K562 (cell line): ENCODE measurements around the gene CCSER1. TPM values are rescaled to one million over a fixed set of nuclear protein-coding genes. Genes with fewer than 3 reads are reported as not detected.

Experiments used
- ATAC-seq: fragments of 200-7000 bp; cut with Tn5 transposase; 3 replicates; pipeline ENCODE4 v1.9.1; 2020; ENCODE audit warnings: moderate library complexity
- BruUV-seq: library from RNA; stranded (reverse); fragments of 400-500 nt; replicated peaks from 2 replicates; lab custom pipeline; 2021; lab: Mats Ljungman, UMichigan
- CTCF ChIA-PET: fragments of 300-600 bp; formaldehyde crosslinking; extraction: SDS; loops from one replicate; lab custom pipeline; 2021; ENCODE audit warnings: low intra/inter-chr PET ratio; lab: Yijun Ruan, JAX
- POLR2A ChIA-PET: fragments of 300-600, 350-650 bp; sonication (Branson Sonifier 250); formaldehyde crosslinking; extraction: SDS; loops from one replicate; lab custom pipeline; 2021; ENCODE audit warnings: antibody characterized with exemption, inconsistent platforms; lab: Yijun Ruan, JAX
- DNase-seq, 4 experiments: peaks; one replicate each; pipeline versions ENCODE4 v3.0.0 to v3.0.0-alpha.2; 2011 to 2018; ENCODE audit warnings: low spot score in 3 of 4, mixed read lengths in 3 of 4; ENCODE audit errors: extremely low read depth in 1 of 4
- FAIRE-seq: peaks from 2 replicates; lab custom pipeline; 2011; peaks lifted over from hg19 to GRCh38; lab: Jason Lieb, UNC
- H2AFZ ChIP-seq: 2 replicates; pipeline ENCODE4 v1.6.0; 2011; ENCODE audit warnings: low read depth, low read length, control low read depth, inconsistent platforms
- H3K27ac ChIP-seq: fragments of 200-600 bp; 3 replicates; pipeline ENCODE4 v1.8.0; 2011; ENCODE audit warnings: low read depth, mild to moderate bottlenecking, control low read depth, inconsistent platforms, low read length, moderate library complexity, mixed read lengths; ENCODE audit errors: extremely low read depth
- H3K27me3 ChIP-seq, 2 experiments: fragments of 300-600 bp in 1 of 2; 2 replicates in 1 of 2; 3 replicates in 1 of 2; pipeline versions ENCODE4 v1.6.0 to v1.8.0; 2011; ENCODE audit warnings: inconsistent platforms in 2 of 2, low read length in 2 of 2, mild to moderate bottlenecking in 1 of 2, mixed read lengths in 1 of 2, moderate library complexity in 1 of 2; ENCODE audit not compliant: control insufficient read depth in 2 of 2, insufficient read depth in 2 of 2
- H3K36me3 ChIP-seq: fragments of 300-600 bp; 3 replicates; pipeline ENCODE4 v1.8.0; 2011; ENCODE audit warnings: mild to moderate bottlenecking, low read length, inconsistent platforms; ENCODE audit not compliant: control insufficient read depth, insufficient read depth
- H3K4me1 ChIP-seq, 2 experiments: fragments of 200-600 bp in 1 of 2; replicated peaks in 1 of 2; 2 replicates in 1 of 2; 3 replicates in 1 of 2; pipeline versions ENCODE4 v1.5.1 to v1.8.0; 2011; ENCODE audit warnings: inconsistent platforms in 2 of 2, low read length in 2 of 2, mild to moderate bottlenecking in 1 of 2, mixed read lengths in 1 of 2, moderate library complexity in 1 of 2; ENCODE audit not compliant: control insufficient read depth in 2 of 2, insufficient read depth in 2 of 2
- H3K4me2 ChIP-seq: 2 replicates; pipeline ENCODE4 v1.6.1; 2011; ENCODE audit warnings: low read length, control low read depth, inconsistent platforms, mixed read lengths; ENCODE audit not compliant: insufficient read depth
- H3K4me3 ChIP-seq: fragments of 200-600 bp; sonication (generic), shearing (Covaris generic); 2 replicates; pipeline ENCODE4 v1.5.1; 2016; ENCODE audit warnings: control low read depth, inconsistent platforms
- H3K79me2 ChIP-seq: fragments of 200-600 bp; 3 replicates; pipeline ENCODE4 v1.8.0; 2011; ENCODE audit warnings: low read length, inconsistent platforms; ENCODE audit not compliant: control insufficient read depth, insufficient read depth
- H3K9ac ChIP-seq, 2 experiments: 2 replicates each; pipeline versions ENCODE4 v1.6.0 to v1.6.1; 2011; ENCODE audit warnings: low read depth in 2 of 2, low read length in 2 of 2, control low read depth in 1 of 2, inconsistent platforms in 1 of 2, mild to moderate bottlenecking in 1 of 2, mixed read lengths in 1 of 2; ENCODE audit not compliant: insufficient read depth in 1 of 2
- H3K9me1 ChIP-seq: one replicate; pipeline ENCODE4 v1.6.0; 2011; ENCODE audit warnings: inconsistent platforms, mild to moderate bottlenecking, low read length, moderate library complexity; ENCODE audit not compliant: control insufficient read depth, insufficient read depth
- H3K9me3 ChIP-seq: replicated peaks from 2 replicates; pipeline ENCODE4 v1.5.1; 2011; ENCODE audit warnings: low read depth, low read length, inconsistent platforms; ENCODE audit not compliant: control insufficient read depth, insufficient read depth
- H4K20me1 ChIP-seq: replicated peaks from 2 replicates; pipeline ENCODE4 v1.6.1; 2011; ENCODE audit warnings: low read length, inconsistent platforms, mixed read lengths; ENCODE audit not compliant: control insufficient read depth, insufficient read depth
- ASH1L ChIP-seq: fragments of 450-650 bp; IDR thresholded peaks from 2 replicates; pipeline ENCODE4 v1.6.1; 2018; ENCODE audit warnings: borderline replicate concordance, mild to moderate bottlenecking, low read depth; ENCODE audit not compliant: partially characterized antibody
- EP300 ChIP-seq: IDR thresholded peaks from 2 replicates; pipeline ENCODE4 v1.6.1; 2012; ENCODE audit warnings: low read length, improper control_type of control experiment
- EZH2 ChIP-seq: IDR thresholded peaks from 2 replicates; pipeline ENCODE4 v1.6.1; 2012; ENCODE audit warnings: low read depth, mild to moderate bottlenecking, inconsistent platforms, low read length, borderline replicate concordance
- GATA2 ChIP-seq: sonication (generic); formaldehyde crosslinking; IDR thresholded peaks from 2 replicates; pipeline ENCODE4 v1.4.0; 2020; ENCODE audit warnings: mild to moderate bottlenecking, missing genetic modification reagents
- GTF2E2 ChIP-seq: fragments of 200-800 bp; sonication (Bioruptor generic); IDR thresholded peaks from 2 replicates; pipeline ENCODE4 v1.6.1; 2016; ENCODE audit warnings: missing genetic modification characterization, missing compliant biosample characterization
- HBP1 ChIP-seq: fragments of 450-650 bp; formaldehyde crosslinking; IDR thresholded peaks from 2 replicates; pipeline ENCODE4 v1.4.0; 2022; ENCODE audit warnings: missing genetic modification characterization
- JUNB ChIP-seq: fragments of 450-650 bp; formaldehyde crosslinking; conservative IDR thresholded peaks from 2 replicates; pipeline ENCODE4 v1.4.0; 2020; ENCODE audit warnings: mild to moderate bottlenecking
- NRF1 ChIP-seq, 2 experiments: fragments of 450-650 bp; IDR thresholded peaks in 1 of 2; conservative IDR thresholded peaks in 1 of 2; 2 replicates each; pipeline ENCODE4 v1.6.1; 2014; ENCODE audit warnings: mild to moderate bottlenecking in 2 of 2
- REST ChIP-seq, 2 experiments: fragments of 450-650 bp; formaldehyde crosslinking in 1 of 2; IDR thresholded peaks; 2 replicates each; pipeline versions ENCODE4 v1.4.0 to v1.6.1; 2014 to 2020; ENCODE audit warnings: mild to moderate bottlenecking in 2 of 2, borderline replicate concordance in 1 of 2, low read depth in 1 of 2
- SNRNP70 ChIP-seq: fragments of 200-400 bp; formaldehyde crosslinking; optimal IDR thresholded peaks from 2 replicates; pipeline ENCODE3; 2017; ENCODE audit warnings: low read depth, low read length
- SRSF3 ChIP-seq: fragments of 200-400 bp; formaldehyde crosslinking; IDR thresholded peaks from 2 replicates; pipeline ENCODE4 v1.6.1; 2016; ENCODE audit warnings: mild to moderate bottlenecking, low read length, moderate library complexity; ENCODE audit not compliant: insufficient read depth
- SRSF7 ChIP-seq: fragments of 200-400 bp; formaldehyde crosslinking; optimal IDR thresholded peaks from 2 replicates; pipeline ENCODE3; 2017; ENCODE audit warnings: mild to moderate bottlenecking, low read depth, low read length
- ZNF324 ChIP-seq: fragments of 250-450 bp; sonication (Bioruptor Pico); IDR thresholded peaks from 2 replicates; pipeline ENCODE4 v1.4.0; 2020; ENCODE audit warnings: mild to moderate bottlenecking
- WGBS: fragments of 100-300 bp; shearing (Covaris generic); methylation state at CpG from one replicate; pipeline ENCODE4 v1.1.6; 2016; ENCODE audit warnings: low coverage, mixed read lengths; ENCODE audit not compliant: insufficient coverage; ENCODE audit errors: missing lambda C conversion rate; 5-methylcytosine and 5-hydroxymethylcytosine counted together
- in situ Hi-C: fragments of 300-500 bp; cut with MboI; formaldehyde crosslinking; loops from 4 replicates; pipeline ENCODE4 v1.15.0; 2018; ENCODE audit warnings: inconsistent platforms, mixed read lengths
- intact Hi-C: fragments of 100-400 bp; cut with micrococcal nuclease; formaldehyde crosslinking; loops from 2 replicates; pipeline ENCODE4 v1.14.2; 2022
- polyA plus RNA-seq, 8 experiments: library from polyadenylated mRNA; depleted of rRNA in 4 of 8; stranded (reverse) in 5 of 8; unstranded in 3 of 8; fragments of >200 nt; fragmentation: Nextera tagmentation in 2 of 8; fragmentation: Illumina TruSeq in 1 of 8; extraction: Ambion mirVana in 2 of 8; extraction: Trizol in 1 of 8; gene quantifications; 2 replicates each; pipeline versions ENCODE4 v1.2.1 to v1.2.3, GENCODE V29; 2011 to 2014; ENCODE audit warnings: inconsistent platforms in 1 of 8, missing spikeins in 1 of 8
- total RNA-seq, 7 experiments: library from RNA; depleted of rRNA in 6 of 7; stranded (reverse); fragments of >200 nt in 6 of 7; fragmentation: Illumina TruSeq in 2 of 7; extraction: Trizol in 2 of 7; gene quantifications; 2 replicates each; pipeline versions ENCODE4 v1.2.1 to v1.2.3, GENCODE V29; 2011 to 2021; ENCODE audit warnings: low replicate concordance in 1 of 7

CCSER1 gene
- total and polyA plus RNA-seq, 9 of the 15 experiments (the other 6 are each of a cell fraction or from before 2014, with no cell fraction given): not detected

GRCh38 chr4:90137555-90137954, 10.4 kb downstream of the CCSER1 start (continued):
- TF ChIP-seq REST (IDR thresholded peaks at IDR 0.05; ENCODE audit: borderline replicate concordance): peak; percentile 51; the same call in 1 of the 2 replicates
- TF ChIP-seq REST (CRISPR knock-in tag; IDR thresholded peaks at IDR 0.05; ENCODE audit: low read depth): no peak
- TF ChIP-seq, all 486 proteins: peak for 1

- in situ Hi-C loops: no loop called here
- H3K4me1 ChIP-seq: no peaks in the 10 kb centered on the region
- DNase-seq: no peak
- H3K9me3 ChIP-seq: no peaks in the 10 kb centered on the region
- H2AFZ ChIP-seq: no peak overlapping the region
- no peaks in the 10 kb centered on the region for H3K79me2 ChIP-seq
- H4K20me1 ChIP-seq: no peaks in the 10 kb centered on the region
- no peaks in the 10 kb centered on the region for H3K9me1 ChIP-seq
- BruUV-seq: no TSS peak
- no peak for ATAC-seq
- ChIA-PET POLR2A (no interaction called here), CTCF (no interaction called here)
- WGBS: 0% methylated on average over 1 of the region's 1 CpG
- H3K9ac ChIP-seq: no peak overlapping the region
- H3K27me3 ChIP-seq: no peaks in the 10 kb centered on the region
- H3K27ac ChIP-seq: no peak overlapping the region
- no peak overlapping the region for H3K4me2 ChIP-seq
- H3K36me3 ChIP-seq: no peaks in the 10 kb centered on the region
- no peak for FAIRE-seq
- intact Hi-C loops: no loop called here
- H3K4me3 ChIP-seq: no peak overlapping the region
- no peak for TF ChIP-seq SRSF7
- TF ChIP-seq GATA2 (CRISPR knock-in tag): no peak
- no peak for TF ChIP-seq HBP1
- no peak for TF ChIP-seq SRSF3
- TF ChIP-seq EZH2: no peak
- TF ChIP-seq SNRNP70: no peak
- TF ChIP-seq JUNB (CRISPR knock-in tag): no peak
- no peak for TF ChIP-seq GTF2E2 (tag)
- TF ChIP-seq ZNF324: no peak
- TF ChIP-seq EP300: no peak
- no peak for TF ChIP-seq NRF1 (conservative IDR thresholded peaks at IDR 0.05 in 1 of 2, IDR thresholded peaks at IDR 0.05 in 1 of 2)
- no peak for TF ChIP-seq ASH1L
These were observed 14.9 kb downstream of the CCSER1 start for GRCh38 chr4:90142081-90142480.
